HG02588 (cell line): Measurements from ENCODE around the gene RNF123.
A peak's percentile ranks its signal among the peaks of the same experiment; 100 is the strongest.

Experiments
- ATAC-seq: cut with Tn5 transposase; IDR thresholded peaks from one replicate; pipeline ENCODE4 v1.9.1; 2021; ENCODE audit warnings: mild to moderate bottlenecking, moderate library complexity; ENCODE audit not compliant: unreplicated experiment

RNF123 gene

DNA sequence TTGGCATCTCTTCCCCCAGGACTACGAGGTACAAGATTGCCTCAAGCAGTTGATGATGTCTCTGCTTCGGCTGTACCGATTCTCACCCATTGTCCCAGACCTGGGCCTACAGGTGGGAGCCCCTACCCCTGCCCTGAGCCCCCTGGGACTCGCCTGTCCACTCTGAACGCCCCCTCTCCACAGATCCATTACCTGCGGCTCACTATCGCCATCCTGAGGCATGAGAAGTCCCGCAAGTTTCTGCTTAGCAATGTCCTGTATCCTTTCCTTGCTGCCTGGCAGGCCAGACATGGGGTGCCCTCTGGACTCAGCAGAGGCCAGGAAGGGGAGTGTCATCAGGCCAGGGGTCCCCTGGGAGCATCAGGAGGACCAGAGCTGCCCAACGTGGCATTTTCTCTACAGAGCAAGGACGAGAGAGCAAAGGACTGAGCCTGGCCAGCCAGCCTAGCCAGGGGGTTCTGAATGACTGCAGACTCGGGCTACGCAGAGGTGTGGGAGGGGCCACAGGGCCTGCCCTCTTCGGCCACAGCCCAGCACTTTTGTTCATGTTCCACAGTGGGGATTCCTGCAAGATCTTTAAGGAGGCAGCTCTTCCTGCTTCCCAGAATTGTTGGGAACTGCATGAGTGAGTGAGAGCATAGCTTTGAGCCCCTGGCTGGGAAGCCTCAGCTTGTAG, 11.2 kb downstream of the RNF123 start:
- ATAC-seq, result no peak

GRCh38 chr3:49701388-49702077, 12.2 kb downstream of the RNF123 start:
- no peak for ATAC-seq

GRCh38 chr3:49702672-49703071, 13.3 kb downstream of the RNF123 start:
- no peak for ATAC-seq

DNA sequence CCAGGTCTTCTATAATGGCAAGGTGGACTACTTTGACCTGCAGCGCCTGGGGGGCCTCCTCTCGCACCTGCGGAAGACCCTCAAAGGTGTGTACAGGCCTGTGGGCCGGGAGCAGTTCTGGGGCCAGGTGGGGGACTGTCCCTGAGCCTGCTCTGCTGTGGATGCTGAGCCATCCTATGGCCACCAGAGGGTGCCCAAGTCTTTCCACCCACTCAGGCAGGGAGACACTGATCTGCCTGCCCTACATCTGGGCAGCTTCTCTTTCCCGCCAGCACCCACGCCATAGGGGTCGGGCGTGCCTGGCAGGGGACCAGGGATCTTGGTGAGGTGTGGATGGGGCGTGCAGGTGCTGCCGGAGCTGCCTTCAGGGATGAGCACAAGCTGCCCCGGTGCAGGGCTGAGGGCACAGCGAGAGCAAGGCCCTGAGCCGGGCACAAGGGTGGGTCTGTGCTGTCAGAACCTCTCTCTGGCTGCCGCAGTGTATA, 14.1 kb downstream of the RNF123 start:
- ATAC-seq, result peak; percentile 68

- ATAC-seq, result no peak
Measured at GRCh38 chr3:49703956-49704355, 14.6 kb downstream of the RNF123 start.

GRCh38 chr3:49704629-49705028, 15.3 kb downstream of the RNF123 start:
- ATAC-seq, result no peak

DNA sequence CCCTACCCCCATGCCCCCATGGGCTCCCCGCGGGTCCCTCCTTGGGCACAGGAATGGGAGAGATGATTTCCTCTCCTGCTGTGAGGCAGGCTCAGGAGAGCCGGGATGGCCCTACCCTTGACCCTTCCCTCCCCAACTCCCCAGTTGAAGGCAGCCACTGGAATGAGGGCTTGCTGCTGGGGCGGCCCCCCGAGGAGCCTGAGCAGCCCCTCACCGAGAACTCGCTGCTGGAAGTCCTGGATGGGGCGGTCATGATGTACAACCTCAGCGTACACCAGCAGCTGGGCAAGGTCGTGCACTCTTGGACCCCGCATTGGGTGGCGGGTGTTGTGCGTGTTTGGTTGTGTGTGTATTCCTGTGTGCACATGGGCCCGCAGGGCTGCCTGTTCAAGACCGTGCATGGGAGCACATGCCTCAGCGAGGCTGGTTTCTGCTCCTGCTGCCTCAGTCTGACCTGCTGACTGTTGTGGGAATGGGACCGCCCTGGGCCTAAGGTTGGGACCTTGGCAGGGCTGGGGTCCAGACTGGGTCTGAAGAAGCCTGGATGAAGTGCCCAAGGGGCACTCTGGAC, 16.1 kb downstream of the RNF123 start:
- no peak for ATAC-seq

DNA sequence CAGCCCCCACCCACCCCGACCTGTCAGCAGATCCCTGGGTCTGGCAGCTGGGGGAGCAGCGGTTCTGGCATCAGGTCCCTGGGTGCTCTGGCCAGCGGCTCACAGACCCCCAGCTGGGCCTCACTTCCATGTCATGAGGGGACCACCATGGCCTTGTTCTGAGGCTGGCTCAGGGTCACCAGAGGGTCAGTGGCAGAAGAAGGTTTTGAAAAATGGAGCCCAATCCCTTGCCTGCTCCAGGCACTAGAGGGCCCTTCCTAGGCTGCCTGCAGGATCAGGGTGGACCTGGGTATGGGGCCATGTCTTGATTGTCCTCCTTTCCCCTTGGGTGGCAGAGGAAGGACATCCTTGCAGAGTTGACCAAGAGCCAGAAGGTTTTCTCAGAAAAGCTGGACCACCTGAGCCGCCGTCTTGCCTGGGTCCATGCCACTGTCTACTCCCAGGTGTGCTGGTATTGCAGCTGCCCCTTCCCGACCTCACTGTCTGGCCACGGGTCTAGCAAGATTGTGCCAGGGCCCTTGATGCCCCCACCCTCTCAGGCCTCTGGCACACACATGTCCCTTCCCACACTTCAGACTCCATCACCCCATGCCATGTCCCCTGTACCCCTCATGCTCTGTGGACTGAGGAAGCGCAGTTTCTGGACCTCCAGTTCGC, 17.2 kb downstream of the RNF123 start:
- ATAC-seq, result no peak

DNA sequence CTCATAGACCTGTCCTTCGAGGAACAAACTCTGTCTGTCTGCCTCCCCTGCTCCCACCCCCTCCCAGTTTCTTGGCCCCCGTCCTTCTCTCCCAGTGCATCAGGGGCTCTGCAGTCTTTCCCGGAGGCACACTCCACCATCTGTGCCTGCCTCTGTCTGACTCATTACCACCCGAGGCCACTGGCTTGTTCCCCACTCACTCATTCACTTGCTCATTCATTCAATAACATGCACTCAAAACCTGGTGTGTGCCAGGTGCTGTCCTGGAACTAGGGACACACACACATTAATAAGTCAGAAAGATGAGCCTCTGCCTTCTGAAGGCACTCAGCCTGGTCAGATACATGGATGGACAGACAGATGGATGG, 17.7 kb downstream of the RNF123 start:
- no peak for ATAC-seq

GRCh38 chr3:49709852-49710251, 20.5 kb downstream of the RNF123 start:
- ATAC-seq, result no peak

- no peak for ATAC-seq
Measured at GRCh38 chr3:49711489-49711888, 22.1 kb downstream of the RNF123 start.

DNA sequence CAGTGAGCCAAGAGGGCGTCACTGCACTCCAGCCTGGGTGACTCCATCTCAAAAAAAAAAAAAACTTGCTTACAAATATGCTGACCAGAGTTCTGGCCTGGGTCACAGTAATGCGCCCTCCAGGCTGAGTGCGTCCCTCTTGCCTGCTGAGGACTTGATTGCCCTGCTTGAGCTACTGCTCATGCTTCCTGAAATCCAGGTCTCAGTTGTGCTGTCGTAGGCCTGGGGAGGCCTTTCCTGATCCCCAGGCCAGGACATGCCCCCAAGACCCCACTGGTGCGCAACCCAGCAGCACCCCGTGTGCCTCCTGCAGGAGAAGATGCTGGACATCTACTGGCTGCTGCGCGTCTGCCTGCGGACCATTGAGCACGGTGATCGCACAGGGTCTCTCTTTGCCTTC, 22.8 kb downstream of the RNF123 start:
- no peak for ATAC-seq

DNA sequence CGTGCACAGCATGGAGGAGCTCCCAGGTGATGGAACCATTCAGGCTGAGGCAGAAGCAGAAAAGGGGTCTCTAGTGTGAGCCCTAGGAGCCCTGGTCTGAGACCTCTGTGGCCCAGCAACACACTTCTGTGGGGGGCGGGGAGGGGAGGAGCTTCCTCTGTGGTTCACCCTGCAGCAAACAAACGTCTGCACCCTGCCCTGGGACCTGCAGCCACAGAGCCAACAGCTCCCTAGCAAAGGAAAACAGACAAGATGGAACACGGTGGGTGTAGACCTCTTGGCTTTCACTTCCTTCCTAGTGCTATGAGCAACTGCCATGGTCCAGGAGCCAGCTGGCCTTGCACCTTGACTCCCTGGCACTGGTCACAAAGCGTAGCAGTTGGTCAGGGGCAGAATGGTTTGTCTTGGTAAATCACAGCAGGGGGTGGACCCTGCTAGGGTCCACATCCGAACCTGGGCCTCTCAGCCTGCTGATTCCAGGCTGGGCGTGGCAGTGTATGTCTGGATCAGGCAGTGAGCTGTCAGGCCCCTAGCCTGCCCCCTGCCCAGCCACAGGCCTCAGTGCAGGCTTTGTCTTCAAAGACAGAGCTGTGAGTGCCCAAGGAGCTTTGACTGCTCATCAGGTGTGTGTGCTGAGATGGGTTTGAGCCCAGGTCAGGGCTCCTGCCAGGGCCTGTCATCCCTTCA, 23.4 kb downstream of the RNF123 start:
- ATAC-seq, result no peak

DNA sequence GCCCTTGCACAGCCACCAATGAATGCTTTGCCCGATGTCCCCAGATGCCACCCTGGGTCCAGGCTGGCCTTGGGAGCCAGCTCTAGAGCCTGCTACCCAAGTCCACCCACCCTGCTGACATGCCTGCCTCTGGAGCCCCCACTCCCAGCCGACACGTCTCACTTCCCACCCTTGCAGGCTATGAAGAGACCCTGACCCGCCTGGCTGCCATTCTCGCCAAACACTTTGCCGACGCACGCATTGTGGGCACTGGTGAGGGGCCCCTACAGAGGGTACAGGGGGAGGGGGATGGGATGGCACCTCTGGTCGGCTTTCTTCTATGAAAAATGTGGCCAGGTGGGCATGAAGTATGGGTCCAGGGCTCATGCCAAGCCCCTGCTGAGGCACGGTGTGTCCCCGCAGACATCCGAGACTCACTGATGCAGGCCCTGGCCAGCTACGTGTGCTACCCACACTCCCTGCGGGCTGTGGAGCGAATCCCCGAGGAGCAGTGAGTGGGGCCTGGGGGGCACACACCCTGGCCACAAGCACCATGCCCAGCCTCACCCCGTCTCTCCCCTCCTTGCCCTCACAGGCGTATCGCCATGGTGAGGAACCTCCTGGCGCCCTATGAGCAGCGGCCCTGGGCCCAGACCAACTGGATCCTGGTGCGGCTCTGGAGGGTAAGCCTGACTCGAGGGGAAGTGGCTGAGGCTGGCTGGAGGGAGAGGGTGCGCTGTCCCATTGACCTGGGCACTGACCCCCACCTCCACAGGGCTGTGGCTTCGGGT, 24.2 kb downstream of the RNF123 start:
- ATAC-seq, result no peak

GRCh38 chr3:49714728-49715550, 25.6 kb downstream of the RNF123 start:
- ATAC-seq, result no peak

- no peak for ATAC-seq
Measured at GRCh38 chr3:49715611-49716121, 26.3 kb downstream of the RNF123 start.

- no peak for ATAC-seq
Measured at GRCh38 chr3:49716169-49716568, 26.8 kb downstream of the RNF123 start.

DNA sequence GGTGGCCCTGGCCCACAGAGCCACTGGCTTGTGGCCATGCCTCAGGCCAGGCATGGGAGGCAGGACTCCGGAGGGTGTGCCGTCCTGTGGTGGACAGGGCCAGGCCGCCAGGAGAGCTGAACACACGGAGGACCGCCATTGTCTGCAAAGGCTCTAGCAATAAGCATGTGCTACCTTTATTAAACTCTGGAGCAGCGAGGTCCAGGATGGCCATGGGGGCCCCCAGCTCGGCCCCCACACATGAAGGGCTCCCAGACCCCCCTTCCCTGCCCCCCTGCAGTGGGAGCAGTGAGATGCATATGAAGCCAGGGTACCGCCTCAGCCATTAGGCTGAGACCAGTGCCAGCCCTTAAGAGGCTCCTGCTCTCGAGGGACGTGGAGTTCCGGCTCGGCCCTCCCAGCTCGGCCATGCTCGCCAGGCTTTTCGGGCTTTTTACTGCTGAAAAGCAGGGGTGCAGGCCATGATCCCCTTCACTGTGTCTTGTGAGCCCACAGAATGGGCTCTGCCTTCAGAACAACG, 27.4 kb downstream of the RNF123 start:
- no peak for ATAC-seq
